ENCODE measurements around the gene SEPTIN10.

GRCh38 chr2:109582928-109583895 lies 30.6 kb downstream of the SEPTIN10 start:
- no peak for TF ChIP-seq GATA2 (IDR thresholded peaks at IDR 0.05; ENCODE audit: low read depth, low read length)
- TF ChIP-seq GATA3 (IDR thresholded peaks at IDR 0.05; ENCODE audit: low read depth, low read length), result no peak

Data from SH-SY5Y (cell line).